HEK293 (cell line): ENCODE measurements around the gene DNAL4.

Experiments used
- KLF1 ChIP-seq: fragments of 450-650 bp; formaldehyde crosslinking; IDR thresholded peaks from 2 replicates; pipeline ENCODE4 v1.5.1; 2016; ENCODE audit warnings: missing biosample characterization, missing genetic modification characterization
- OSR2 ChIP-seq: fragments of 450-650 bp; formaldehyde crosslinking; IDR thresholded peaks from 2 replicates; pipeline ENCODE4 v1.5.1; 2016; ENCODE audit warnings: missing biosample characterization, missing genetic modification characterization
- ZBTB20 ChIP-seq: fragments of 450-650 bp; formaldehyde crosslinking; IDR thresholded peaks from 2 replicates; pipeline ENCODE4 v1.5.1; 2016; ENCODE audit warnings: missing biosample characterization, missing genetic modification characterization
- ZIC2 ChIP-seq: fragments of 450-650 bp; formaldehyde crosslinking; IDR thresholded peaks from 2 replicates; pipeline ENCODE4 v1.5.1; 2016; ENCODE audit warnings: missing biosample characterization, missing genetic modification characterization
- ZNF391 ChIP-seq: fragments of 450-650 bp; formaldehyde crosslinking; IDR thresholded peaks from 2 replicates; pipeline ENCODE4 v1.5.1; 2016; ENCODE audit warnings: low read depth, missing biosample characterization, missing genetic modification characterization, borderline replicate concordance
- ZNF529 ChIP-seq: fragments of 450-650 bp; formaldehyde crosslinking; IDR thresholded peaks from 2 replicates; pipeline ENCODE4 v1.5.1; 2017; ENCODE audit warnings: missing genetic modification characterization, missing biosample characterization; ENCODE audit not compliant: insufficient replicate concordance
- ZNF561 ChIP-seq: fragments of 450-650 bp; IDR thresholded peaks from 2 replicates; pipeline ENCODE4 v1.5.1; 2018; ENCODE audit warnings: missing biosample characterization, missing genetic modification characterization, borderline replicate concordance
- ZNF596 ChIP-seq: fragments of 450-650 bp; IDR thresholded peaks from 2 replicates; pipeline ENCODE4 v1.5.0; 2018; ENCODE audit warnings: missing biosample characterization, mild to moderate bottlenecking, missing genetic modification characterization, moderate library complexity
- ZNF610 ChIP-seq: fragments of 450-650 bp; formaldehyde crosslinking; IDR thresholded peaks from 2 replicates; pipeline ENCODE4 v1.5.1; 2016; ENCODE audit warnings: missing biosample characterization, missing genetic modification characterization, borderline replicate concordance
- ZNF791 ChIP-seq: fragments of 450-650 bp; formaldehyde crosslinking; IDR thresholded peaks from 2 replicates; pipeline ENCODE4 v1.5.1; 2016; ENCODE audit warnings: missing biosample characterization, missing genetic modification characterization
- ZSCAN30 ChIP-seq: fragments of 450-650 bp; IDR thresholded peaks from 2 replicates; pipeline ENCODE4 v1.5.1; 2018; ENCODE audit warnings: missing biosample characterization, mild to moderate bottlenecking, missing genetic modification characterization, moderate library complexity
- TF ChIP-seq, protein P1 (sequence below): fragments of 450-650 bp; formaldehyde crosslinking; IDR thresholded peaks from 2 replicates; pipeline ENCODE4 v1.5.1; 2016; ENCODE audit warnings: missing biosample characterization, missing genetic modification characterization
- TF ChIP-seq, protein P2 (sequence below): fragments of 450-650 bp; formaldehyde crosslinking; IDR thresholded peaks from 2 replicates; pipeline ENCODE4 v1.5.1; 2016; ENCODE audit warnings: missing biosample characterization, missing genetic modification characterization
- TF ChIP-seq, protein P3 (sequence below): fragments of 450-650 bp; IDR thresholded peaks from 2 replicates; pipeline ENCODE4 v1.5.1; 2018; ENCODE audit warnings: missing biosample characterization, mild to moderate bottlenecking, missing genetic modification characterization
- TF ChIP-seq, protein P4 (sequence below): fragments of 450-650 bp; formaldehyde crosslinking; IDR thresholded peaks from 2 replicates; pipeline ENCODE4 v1.5.1; 2016; ENCODE audit warnings: missing biosample characterization, missing genetic modification characterization
- TF ChIP-seq, protein P5 (sequence below): fragments of 450-650 bp; formaldehyde crosslinking; optimal IDR thresholded peaks from 2 replicates; pipeline ENCODE3; 2016; ENCODE audit warnings: missing biosample characterization, mild to moderate bottlenecking, missing genetic modification characterization
- TF ChIP-seq, protein P6 (sequence below): fragments of 450-650 bp; formaldehyde crosslinking; IDR thresholded peaks from 2 replicates; pipeline ENCODE4 v1.5.1; 2017; ENCODE audit warnings: missing biosample characterization, missing genetic modification characterization
- TF ChIP-seq, protein P7 (sequence below): fragments of 450-650 bp; formaldehyde crosslinking; IDR thresholded peaks from 2 replicates; pipeline ENCODE4 v1.5.1; 2016; ENCODE audit warnings: missing biosample characterization, missing genetic modification characterization

The DNAL4 gene

DNA sequence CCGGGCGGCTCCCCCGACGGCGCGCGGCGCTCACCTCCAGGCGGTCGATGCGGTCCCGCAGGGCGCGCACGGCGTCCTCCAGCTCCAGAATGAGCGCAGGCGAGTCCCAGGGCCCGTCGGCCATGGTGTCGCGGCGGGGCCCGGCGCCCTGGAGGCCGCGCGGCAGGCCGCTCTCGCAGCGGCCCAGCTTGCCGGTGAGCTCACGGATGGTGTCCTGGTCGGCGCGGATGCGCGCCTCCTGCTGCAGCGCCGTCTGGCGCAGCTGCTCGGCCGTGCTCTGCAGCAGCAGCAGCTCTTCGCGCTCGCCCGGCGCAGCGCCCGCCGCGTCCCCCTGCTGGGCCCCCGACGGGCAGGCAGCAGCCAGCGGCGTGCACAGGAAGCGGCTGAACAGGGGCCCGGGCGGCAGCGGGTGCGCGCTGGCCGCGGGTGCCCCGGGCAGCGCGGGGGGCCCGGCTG, 49.3 kb upstream of the DNAL4 start (continued):
- TF ChIP-seq, protein P1, sequence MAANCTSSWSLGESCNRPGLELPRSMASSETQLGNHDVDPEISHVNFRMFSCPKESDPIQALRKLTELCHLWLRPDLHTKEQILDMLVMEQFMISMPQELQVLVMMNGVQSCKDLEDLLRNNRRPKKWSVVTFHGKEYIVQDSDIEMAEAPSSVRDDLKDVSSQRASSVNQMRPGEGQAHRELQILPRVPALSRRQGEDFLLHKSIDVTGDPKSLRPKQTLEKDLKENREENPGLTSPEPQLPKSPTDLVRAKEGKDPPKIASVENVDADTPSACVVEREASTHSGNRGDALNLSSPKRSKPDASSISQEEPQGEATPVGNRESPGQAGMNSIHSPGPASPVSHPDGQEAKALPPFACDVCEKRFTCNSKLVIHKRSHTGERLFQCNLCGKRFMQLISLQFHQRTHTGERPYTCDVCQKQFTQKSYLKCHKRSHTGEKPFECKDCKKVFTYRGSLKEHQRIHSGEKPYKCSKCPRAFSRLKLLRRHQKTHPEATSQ (tag by site-specific recombination) = no peak
- TF ChIP-seq, protein P2, sequence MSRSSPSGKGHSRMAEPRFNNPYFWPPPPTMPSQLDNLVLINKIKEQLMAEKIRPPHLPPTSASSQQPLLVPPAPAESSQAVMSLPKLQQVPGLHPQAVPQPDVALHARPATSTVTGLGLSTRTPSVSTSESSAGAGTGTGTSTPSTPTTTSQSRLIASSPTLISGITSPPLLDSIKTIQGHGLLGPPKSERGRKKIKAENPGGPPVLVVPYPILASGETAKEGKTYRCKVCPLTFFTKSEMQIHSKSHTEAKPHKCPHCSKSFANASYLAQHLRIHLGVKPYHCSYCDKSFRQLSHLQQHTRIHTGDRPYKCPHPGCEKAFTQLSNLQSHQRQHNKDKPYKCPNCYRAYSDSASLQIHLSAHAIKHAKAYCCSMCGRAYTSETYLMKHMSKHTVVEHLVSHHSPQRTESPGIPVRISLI (tag by site-specific recombination) = no peak
- no peak for TF ChIP-seq ZNF610 (tag by site-specific recombination)
- TF ChIP-seq ZNF391 (tag by site-specific recombination) = no peak
- TF ChIP-seq KLF1 = no peak
- TF ChIP-seq ZNF561 (tag by site-specific recombination) = 0 out of 2 replicates have a peak, but pooled peaks have one; percentile 53
- TF ChIP-seq, protein P3, sequence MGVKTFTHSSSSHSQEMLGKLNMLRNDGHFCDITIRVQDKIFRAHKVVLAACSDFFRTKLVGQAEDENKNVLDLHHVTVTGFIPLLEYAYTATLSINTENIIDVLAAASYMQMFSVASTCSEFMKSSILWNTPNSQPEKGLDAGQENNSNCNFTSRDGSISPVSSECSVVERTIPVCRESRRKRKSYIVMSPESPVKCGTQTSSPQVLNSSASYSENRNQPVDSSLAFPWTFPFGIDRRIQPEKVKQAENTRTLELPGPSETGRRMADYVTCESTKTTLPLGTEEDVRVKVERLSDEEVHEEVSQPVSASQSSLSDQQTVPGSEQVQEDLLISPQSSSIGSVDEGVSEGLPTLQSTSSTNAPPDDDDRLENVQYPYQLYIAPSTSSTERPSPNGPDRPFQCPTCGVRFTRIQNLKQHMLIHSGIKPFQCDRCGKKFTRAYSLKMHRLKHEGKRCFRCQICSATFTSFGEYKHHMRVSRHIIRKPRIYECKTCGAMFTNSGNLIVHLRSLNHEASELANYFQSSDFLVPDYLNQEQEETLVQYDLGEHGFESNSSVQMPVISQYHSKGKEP (tag by site-specific recombination) = peak; percentile 95
- peak; percentile 56 for TF ChIP-seq ZBTB20 (tag by site-specific recombination)
- 0 out of 2 replicates have a peak, but pooled peaks have one; percentile 20 for TF ChIP-seq OSR2 (tag by site-specific recombination)
- TF ChIP-seq, protein P4, sequence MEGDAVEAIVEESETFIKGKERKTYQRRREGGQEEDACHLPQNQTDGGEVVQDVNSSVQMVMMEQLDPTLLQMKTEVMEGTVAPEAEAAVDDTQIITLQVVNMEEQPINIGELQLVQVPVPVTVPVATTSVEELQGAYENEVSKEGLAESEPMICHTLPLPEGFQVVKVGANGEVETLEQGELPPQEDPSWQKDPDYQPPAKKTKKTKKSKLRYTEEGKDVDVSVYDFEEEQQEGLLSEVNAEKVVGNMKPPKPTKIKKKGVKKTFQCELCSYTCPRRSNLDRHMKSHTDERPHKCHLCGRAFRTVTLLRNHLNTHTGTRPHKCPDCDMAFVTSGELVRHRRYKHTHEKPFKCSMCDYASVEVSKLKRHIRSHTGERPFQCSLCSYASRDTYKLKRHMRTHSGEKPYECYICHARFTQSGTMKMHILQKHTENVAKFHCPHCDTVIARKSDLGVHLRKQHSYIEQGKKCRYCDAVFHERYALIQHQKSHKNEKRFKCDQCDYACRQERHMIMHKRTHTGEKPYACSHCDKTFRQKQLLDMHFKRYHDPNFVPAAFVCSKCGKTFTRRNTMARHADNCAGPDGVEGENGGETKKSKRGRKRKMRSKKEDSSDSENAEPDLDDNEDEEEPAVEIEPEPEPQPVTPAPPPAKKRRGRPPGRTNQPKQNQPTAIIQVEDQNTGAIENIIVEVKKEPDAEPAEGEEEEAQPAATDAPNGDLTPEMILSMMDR (tag by site-specific recombination) = peak; percentile 40; the same call in 1 of the 2 replicates
- no peak for TF ChIP-seq ZNF791 (tag by site-specific recombination)
- peak; percentile 67 for TF ChIP-seq ZIC2 (tag by site-specific recombination)
- no peak for TF ChIP-seq ZNF529 (tag by site-specific recombination)
- TF ChIP-seq, protein P5, sequence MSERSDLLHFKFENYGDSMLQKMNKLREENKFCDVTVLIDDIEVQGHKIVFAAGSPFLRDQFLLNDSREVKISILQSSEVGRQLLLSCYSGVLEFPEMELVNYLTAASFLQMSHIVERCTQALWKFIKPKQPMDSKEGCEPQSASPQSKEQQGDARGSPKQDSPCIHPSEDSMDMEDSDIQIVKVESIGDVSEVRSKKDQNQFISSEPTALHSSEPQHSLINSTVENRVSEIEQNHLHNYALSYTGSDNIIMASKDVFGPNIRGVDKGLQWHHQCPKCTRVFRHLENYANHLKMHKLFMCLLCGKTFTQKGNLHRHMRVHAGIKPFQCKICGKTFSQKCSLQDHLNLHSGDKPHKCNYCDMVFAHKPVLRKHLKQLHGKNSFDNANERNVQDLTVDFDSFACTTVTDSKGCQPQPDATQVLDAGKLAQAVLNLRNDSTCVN (tag by site-specific recombination) = peak; percentile 52
- TF ChIP-seq, protein P6, sequence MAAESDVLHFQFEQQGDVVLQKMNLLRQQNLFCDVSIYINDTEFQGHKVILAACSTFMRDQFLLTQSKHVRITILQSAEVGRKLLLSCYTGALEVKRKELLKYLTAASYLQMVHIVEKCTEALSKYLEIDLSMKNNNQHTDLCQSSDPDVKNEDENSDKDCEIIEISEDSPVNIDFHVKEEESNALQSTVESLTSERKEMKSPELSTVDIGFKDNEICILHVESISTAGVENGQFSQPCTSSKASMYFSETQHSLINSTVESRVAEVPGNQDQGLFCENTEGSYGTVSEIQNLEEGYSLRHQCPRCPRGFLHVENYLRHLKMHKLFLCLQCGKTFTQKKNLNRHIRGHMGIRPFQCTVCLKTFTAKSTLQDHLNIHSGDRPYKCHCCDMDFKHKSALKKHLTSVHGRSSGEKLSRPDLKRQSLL (tag by site-specific recombination) = peak; percentile 51; the same call in 1 of the 2 replicates
- peak; percentile 60 for TF ChIP-seq ZSCAN30 (tag by site-specific recombination)
- TF ChIP-seq, protein P7, sequence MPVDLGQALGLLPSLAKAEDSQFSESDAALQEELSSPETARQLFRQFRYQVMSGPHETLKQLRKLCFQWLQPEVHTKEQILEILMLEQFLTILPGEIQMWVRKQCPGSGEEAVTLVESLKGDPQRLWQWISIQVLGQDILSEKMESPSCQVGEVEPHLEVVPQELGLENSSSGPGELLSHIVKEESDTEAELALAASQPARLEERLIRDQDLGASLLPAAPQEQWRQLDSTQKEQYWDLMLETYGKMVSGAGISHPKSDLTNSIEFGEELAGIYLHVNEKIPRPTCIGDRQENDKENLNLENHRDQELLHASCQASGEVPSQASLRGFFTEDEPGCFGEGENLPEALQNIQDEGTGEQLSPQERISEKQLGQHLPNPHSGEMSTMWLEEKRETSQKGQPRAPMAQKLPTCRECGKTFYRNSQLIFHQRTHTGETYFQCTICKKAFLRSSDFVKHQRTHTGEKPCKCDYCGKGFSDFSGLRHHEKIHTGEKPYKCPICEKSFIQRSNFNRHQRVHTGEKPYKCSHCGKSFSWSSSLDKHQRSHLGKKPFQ (tag by site-specific recombination) = no peak
- TF ChIP-seq ZNF596 (tag by site-specific recombination) = 0 out of 2 replicates have a peak, but pooled peaks have one; percentile 25
- TF ChIP-seq, all 188 proteins: peak for 14
